HFFc6 (cell line): ENCODE data around the gene RRAS2. TPM values are rescaled to one million over a fixed set of nuclear protein-coding genes. Genes with fewer than 3 reads are reported as not detected.
"Not testable (repeated sequence)": the region's sequence is repeated elsewhere in the genome, so short reads cannot be mapped to it uniquely, and the experiment has no call there.

Source experiments
- DNase-seq: peaks from one replicate; pipeline ENCODE4 v3.0.0-alpha.2; 2018
- H3K27ac Mint-ChIP-seq: 2 replicates; pipeline ENCODE4 v1.8.0; 2020; ENCODE audit warnings: mild to moderate bottlenecking, mixed read lengths
- H3K27me3 Mint-ChIP-seq: 2 replicates; pipeline ENCODE4 v1.8.0; 2021; ENCODE audit warnings: mild to moderate bottlenecking, moderate library complexity, mixed read lengths; ENCODE audit not compliant: insufficient read depth
- H3K36me3 Mint-ChIP-seq: 2 replicates; pipeline ENCODE4 v1.8.0; 2021; ENCODE audit warnings: low read depth, mixed read lengths
- H3K4me1 Mint-ChIP-seq: 2 replicates; pipeline ENCODE4 v1.8.0; 2020; ENCODE audit warnings: low read depth, mixed read lengths
- H3K4me3 Mint-ChIP-seq: 2 replicates; pipeline ENCODE4 v1.8.0; 2020; ENCODE audit warnings: mild to moderate bottlenecking, moderate library complexity, mixed read lengths
- H3K9me3 Mint-ChIP-seq: 2 replicates; pipeline ENCODE4 v1.8.0; 2020; ENCODE audit warnings: mild to moderate bottlenecking, mixed read lengths
- total RNA-seq, 6 experiments: library from RNA; stranded (reverse); fragmentation: NEBNext Ultra II Directional; extraction: Animal tissue kit (Norgen Biotek cat#: 25700); gene quantifications; 2 replicates in 1 of 6; 3 replicates in 5 of 6; pipeline ENCODE4 v1.2.3, GENCODE V29; 2021
- TF ChIP-seq, protein P1 (sequence below): fragments of 200-600 bp; sonication (generic); IDR thresholded peaks from 2 replicates; pipeline ENCODE4 v1.5.0; 2021; ENCODE audit warnings: antibody characterized with exemption, mild to moderate bottlenecking

RRAS2 gene
- total RNA-seq, 6 experiments from 2014 or later, result 89.6 to 122 (median 103) TPM

DNA sequence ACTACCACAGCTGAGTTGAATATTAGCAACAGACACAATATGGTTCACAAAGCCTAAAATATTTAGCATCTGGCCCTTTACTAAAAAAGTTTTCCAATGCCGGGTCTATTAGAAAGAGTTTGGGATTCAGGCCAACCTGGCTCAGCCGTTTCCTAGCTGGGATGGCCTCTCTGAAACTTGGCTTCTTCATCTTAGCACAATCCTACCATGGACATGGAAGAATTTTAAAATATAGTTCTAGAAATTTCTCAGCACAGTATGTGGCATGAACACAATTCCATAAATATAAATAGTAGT is 103.8 kb downstream of the RRAS2 start:
- Mint-ChIP-seq H3K36me3 (no peaks in the 10 kb centered on the region), H3K27ac (no peak overlapping the region), H3K4me3 (no peak overlapping the region), H3K9me3 (no peaks in the 10 kb centered on the region), H3K27me3 (peaks cover 31% of the 10 kb centered on the region), H3K4me1 (peaks cover 9% of the 10 kb centered on the region)
- DNase-seq, result no peak
- TF ChIP-seq, protein P1, sequence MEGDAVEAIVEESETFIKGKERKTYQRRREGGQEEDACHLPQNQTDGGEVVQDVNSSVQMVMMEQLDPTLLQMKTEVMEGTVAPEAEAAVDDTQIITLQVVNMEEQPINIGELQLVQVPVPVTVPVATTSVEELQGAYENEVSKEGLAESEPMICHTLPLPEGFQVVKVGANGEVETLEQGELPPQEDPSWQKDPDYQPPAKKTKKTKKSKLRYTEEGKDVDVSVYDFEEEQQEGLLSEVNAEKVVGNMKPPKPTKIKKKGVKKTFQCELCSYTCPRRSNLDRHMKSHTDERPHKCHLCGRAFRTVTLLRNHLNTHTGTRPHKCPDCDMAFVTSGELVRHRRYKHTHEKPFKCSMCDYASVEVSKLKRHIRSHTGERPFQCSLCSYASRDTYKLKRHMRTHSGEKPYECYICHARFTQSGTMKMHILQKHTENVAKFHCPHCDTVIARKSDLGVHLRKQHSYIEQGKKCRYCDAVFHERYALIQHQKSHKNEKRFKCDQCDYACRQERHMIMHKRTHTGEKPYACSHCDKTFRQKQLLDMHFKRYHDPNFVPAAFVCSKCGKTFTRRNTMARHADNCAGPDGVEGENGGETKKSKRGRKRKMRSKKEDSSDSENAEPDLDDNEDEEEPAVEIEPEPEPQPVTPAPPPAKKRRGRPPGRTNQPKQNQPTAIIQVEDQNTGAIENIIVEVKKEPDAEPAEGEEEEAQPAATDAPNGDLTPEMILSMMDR, result no peak

DNA sequence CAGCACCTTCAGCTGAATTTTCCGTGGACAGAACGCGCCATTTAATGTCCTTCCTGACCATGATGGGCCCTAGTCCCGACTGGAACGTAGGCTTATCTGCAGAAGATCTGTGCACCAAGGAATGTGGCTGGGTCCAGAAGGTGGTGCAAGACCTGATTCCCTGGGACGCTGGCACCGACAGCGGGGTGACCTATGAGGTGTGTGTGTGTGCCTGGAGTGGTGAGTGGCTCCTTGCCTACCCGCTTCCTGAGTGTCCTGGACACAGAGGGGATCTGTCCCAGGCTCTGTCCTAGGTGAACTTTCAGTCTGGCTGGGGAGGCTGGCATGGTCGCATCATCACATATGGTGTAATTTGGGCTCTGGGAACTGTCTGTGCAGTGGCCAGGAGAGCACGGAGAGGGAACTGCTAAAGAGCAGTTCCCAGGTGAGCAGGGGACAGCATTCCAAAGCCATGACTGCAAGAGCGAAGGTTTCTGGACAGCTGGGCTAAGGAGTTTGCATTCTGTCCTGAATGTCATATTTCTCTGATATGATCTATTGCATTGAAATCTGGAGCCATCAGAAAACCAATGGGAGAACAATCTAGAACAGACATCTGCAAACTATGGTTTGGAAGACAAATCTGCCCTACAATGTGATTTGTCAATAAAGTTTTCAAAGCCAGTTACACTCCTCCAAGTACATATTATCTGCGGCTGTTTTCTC is 104.3 kb downstream of the RRAS2 start:
- Mint-ChIP-seq H3K36me3 (no peaks in the 10 kb centered on the region), H3K9me3 (no peaks in the 10 kb centered on the region), H3K27ac (no peak overlapping the region), H3K4me3 (no peak overlapping the region), H3K4me1 (peaks cover 9% of the 10 kb centered on the region), H3K27me3 (peaks cover 31% of the 10 kb centered on the region)
- TF ChIP-seq, protein P1, result no peak
- DNase-seq, result no peak

DNA sequence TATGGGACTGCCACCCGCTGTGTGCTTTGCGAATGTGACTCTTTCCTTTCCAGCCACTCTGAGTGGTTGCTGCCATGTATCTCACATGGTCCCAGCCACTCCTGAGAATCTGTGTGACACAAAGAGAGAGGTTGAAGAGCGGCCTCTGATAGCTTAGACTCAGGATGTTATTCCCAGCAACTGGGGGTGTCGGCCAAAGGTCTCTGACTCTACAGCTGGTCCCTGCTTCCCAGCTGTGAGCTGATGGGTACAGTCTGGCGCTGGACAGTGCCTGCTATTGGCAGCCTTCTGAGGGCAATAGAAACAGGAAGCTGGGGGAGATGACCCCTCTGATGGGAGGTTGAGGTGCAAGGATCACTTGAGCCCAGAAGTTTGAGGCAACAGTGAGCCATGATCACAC is 105.1 kb downstream of the RRAS2 start:
- H3K27me3 Mint-ChIP-seq, result peaks cover 31% of the 10 kb centered on the region
- DNase-seq, result no peak
- H3K4me1 Mint-ChIP-seq, result peaks cover 9% of the 10 kb centered on the region

DNA sequence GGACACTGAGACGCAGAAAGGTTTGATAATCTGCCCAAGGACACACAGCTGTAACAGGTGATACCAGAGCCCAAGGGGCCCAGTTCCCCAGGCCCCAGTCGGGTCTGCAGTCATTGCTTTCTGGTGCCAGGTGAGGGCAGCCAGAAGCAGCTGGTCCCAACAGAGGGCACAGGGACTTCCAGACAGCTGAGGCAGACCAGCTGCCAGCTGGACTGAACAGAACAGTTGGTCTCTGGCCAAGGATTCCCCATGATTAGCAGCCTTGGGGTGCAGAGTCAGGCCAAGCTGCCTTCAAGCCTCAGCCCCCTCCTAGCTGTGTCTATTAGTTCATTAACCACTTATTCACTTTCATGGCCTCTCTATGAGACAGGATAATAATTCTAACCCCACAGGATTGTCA is 105.6 kb downstream of the RRAS2 start:
- Mint-ChIP-seq H3K27ac (no peak overlapping the region), H3K27me3 (peaks cover 32% of the 10 kb centered on the region), H3K9me3 (no peaks in the 10 kb centered on the region), H3K4me3 (no peak overlapping the region), H3K4me1 (peaks cover 4% of the 10 kb centered on the region), H3K36me3 (no peaks in the 10 kb centered on the region)
- no peak for DNase-seq
- TF ChIP-seq, protein P1, result no peak

More for the DNA sequence above, 105.1 kb downstream of the RRAS2 start:
- TF ChIP-seq, protein P1, result no peak
- Mint-ChIP-seq H3K9me3 (no peaks in the 10 kb centered on the region), H3K36me3 (no peaks in the 10 kb centered on the region), H3K27ac (no peak overlapping the region), H3K4me3 (no peak overlapping the region)

DNA sequence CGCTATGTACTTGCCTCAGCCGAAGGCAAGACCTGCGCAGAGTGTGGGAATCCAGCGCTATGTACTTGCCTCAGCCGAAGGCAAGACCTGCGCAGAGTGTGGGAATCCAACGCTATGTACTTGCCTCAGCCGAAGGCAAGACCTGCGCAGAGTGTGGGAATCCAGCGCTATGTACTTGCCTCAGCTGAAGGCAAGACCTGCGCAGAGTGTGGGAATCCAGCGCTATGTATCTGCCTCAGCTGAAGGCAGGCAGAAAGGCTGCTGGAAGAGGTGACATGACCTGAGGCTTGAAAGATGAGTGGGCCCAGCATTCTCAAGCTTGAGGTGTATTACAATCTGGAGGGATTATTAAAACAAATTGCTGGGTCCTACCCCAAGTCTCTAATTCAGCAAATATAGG is 106.5 kb downstream of the RRAS2 start:
- not testable (repeated sequence) for H3K36me3 Mint-ChIP-seq, H3K4me1 Mint-ChIP-seq, DNase-seq, H3K9me3 Mint-ChIP-seq, H3K4me3 Mint-ChIP-seq, H3K27ac Mint-ChIP-seq
- peaks cover 39% of the 10 kb centered on the region for H3K27me3 Mint-ChIP-seq

DNA sequence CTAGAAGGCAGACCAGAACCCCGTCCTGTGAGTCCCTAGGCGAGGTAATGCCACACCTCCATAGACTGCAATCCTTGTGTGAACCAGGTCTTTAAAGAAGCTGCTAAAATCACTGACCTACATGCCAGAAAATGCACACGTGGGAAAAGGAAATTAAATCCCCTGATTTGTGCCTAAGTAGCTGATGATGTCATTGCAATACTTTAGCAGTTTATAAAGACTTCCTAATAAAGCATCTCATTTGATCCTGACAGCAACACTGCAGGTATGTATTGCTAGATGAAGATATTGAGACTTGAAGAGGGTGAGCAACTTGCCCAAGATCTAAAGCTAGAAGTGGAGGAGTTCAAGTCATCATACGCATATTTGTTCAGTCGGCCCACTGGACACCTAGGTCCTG is 107.2 kb downstream of the RRAS2 start:
- TF ChIP-seq, protein P1, result no peak
- Mint-ChIP-seq H3K36me3 (no peaks in the 10 kb centered on the region), H3K4me1 (no peaks in the 10 kb centered on the region), H3K27me3 (peaks cover 43% of the 10 kb centered on the region), H3K9me3 (no peaks in the 10 kb centered on the region), H3K4me3 (no peak overlapping the region), H3K27ac (no peak overlapping the region)
- no peak for DNase-seq
